Astrocyte of the spinal cord (primary cell): ENCODE measurements around the gene RLBP1.

Experiments used
- DNase-seq: peaks from one replicate; pipeline ENCODE4 v3.0.0; 2011; ENCODE audit warnings: low read depth, low spot score
- H3K4me3 ChIP-seq: 2 replicates; pipeline ENCODE4 v1.5.1; 2011; ENCODE audit warnings: low read depth, mild to moderate bottlenecking, low read length, moderate library complexity
- in situ Hi-C: cut with HindIII; loops from 2 replicates; pipeline ENCODE4 v1.10.0; 2017; ENCODE audit warnings: low sequenced_read_pairs
- TF ChIP-seq, protein P1 (sequence below): IDR thresholded peaks from 2 replicates; pipeline ENCODE4 v1.5.1; 2012; ENCODE audit warnings: low read depth, mild to moderate bottlenecking, low read length, inconsistent platforms

Gene RLBP1

DNA sequence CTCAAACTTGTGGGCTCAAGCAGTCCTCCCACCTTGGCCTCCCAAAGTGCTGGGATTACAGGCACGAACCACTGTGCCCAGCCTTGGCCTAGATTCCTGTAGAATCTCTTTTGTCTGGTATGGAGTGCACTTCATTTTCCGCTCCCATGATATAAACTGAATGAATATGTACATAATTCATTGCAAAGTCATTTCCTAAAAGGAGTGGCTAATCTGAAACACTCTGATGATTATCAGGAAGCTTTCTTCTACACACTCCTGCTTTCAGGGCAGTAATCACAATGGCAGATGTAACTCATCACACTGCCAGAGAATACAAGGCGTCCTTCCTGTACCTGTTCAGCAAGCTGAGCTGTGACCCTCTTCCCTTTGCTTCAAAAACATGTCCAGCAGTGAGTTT is 28.6 kb downstream of the RLBP1 start:
- TF ChIP-seq, protein P1, sequence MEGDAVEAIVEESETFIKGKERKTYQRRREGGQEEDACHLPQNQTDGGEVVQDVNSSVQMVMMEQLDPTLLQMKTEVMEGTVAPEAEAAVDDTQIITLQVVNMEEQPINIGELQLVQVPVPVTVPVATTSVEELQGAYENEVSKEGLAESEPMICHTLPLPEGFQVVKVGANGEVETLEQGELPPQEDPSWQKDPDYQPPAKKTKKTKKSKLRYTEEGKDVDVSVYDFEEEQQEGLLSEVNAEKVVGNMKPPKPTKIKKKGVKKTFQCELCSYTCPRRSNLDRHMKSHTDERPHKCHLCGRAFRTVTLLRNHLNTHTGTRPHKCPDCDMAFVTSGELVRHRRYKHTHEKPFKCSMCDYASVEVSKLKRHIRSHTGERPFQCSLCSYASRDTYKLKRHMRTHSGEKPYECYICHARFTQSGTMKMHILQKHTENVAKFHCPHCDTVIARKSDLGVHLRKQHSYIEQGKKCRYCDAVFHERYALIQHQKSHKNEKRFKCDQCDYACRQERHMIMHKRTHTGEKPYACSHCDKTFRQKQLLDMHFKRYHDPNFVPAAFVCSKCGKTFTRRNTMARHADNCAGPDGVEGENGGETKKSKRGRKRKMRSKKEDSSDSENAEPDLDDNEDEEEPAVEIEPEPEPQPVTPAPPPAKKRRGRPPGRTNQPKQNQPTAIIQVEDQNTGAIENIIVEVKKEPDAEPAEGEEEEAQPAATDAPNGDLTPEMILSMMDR, result no peak

DNA sequence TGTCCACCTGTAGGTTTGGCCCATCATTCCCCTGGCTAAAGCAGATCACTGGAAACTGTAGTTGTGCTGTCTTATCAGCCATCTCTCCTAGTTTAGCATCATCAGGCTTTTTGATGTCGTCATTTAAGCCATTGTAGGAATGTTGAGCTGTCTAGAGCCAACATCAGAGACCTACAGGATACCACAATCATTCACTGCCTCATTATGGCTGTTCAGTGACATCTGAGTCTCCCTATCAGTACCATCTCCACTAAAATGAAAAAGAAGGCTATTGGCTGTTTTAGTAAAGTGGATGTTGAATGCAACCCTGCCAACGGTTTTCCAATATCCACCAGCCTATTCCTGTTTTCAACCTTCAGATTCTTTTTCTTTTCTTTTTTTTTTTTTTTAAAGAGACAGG is 29.2 kb downstream of the RLBP1 start:
- no peak for DNase-seq
- TF ChIP-seq, protein P1, result no peak
- in situ Hi-C loops, result no loop called here
- no peak overlapping the region for H3K4me3 ChIP-seq

More for the DNA sequence above, 28.6 kb downstream of the RLBP1 start:
- in situ Hi-C loops, result no loop called here
- no peak overlapping the region for H3K4me3 ChIP-seq
- no peak for DNase-seq

DNA sequence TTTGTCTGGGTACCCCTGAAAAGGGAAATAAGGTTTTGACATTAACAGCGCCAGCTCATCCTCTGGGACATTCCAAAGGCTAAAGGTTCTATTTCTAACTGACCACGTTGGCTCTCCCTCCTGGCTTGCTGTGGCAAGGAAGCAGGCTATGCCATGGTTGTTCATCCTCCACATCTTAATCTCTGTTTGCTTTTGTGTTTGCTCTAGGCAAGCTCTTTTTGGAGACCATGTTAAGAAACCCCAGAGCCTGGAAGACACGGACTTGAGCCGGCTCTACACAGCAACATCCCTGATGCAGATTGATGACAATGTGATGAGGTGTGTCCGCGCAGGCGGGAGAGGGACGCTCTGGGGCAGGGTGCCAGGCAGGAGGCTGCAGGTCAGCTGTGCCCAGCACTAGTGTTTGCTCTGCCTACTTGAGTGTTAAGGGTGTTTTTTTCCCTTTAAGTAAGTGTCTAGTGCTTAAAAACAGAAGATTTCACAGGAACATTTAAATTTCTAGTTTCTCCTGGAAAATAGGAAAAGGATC is 33.3 kb downstream of the RLBP1 start:
- no peak for DNase-seq
- in situ Hi-C loops, result no loop called here
- H3K4me3 ChIP-seq, result no peak overlapping the region
- TF ChIP-seq, protein P1, result no peak

DNA sequence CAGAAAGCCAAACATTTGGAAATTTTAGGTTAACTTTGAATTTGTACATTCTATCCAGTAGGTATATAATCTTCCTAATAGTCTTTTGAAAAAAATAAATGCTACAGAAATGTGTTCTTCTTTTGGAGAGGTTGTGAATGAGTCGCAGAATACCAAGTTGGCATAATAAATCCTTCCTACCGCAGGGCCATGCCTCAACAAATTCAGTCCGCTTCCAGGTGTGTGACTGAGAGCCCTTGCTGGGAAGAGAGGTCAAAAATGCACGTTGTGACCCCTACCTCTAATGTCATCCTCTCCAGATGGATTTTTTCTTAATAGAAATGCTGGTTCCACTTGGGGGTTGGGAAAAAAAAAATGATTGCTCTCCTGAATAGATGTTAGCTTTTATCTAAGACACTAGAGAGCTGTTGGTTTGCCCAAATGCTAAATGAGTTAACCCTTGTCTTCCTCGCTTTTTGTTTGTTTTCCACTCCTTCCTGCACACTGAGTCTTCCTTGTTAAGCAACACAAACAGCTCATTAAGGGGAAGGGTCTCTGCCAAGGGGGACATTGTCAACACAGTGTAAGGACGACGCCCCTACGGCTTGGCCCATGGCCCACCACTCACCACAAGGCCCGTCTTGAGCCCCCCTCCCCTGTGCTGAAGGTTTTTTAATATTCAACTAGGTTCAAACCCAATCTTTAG is 33.9 kb downstream of the RLBP1 start:
- H3K4me3 ChIP-seq, result no peak overlapping the region
- in situ Hi-C loops, result no loop called here
- TF ChIP-seq, protein P1, result no peak
- no peak for DNase-seq

DNA sequence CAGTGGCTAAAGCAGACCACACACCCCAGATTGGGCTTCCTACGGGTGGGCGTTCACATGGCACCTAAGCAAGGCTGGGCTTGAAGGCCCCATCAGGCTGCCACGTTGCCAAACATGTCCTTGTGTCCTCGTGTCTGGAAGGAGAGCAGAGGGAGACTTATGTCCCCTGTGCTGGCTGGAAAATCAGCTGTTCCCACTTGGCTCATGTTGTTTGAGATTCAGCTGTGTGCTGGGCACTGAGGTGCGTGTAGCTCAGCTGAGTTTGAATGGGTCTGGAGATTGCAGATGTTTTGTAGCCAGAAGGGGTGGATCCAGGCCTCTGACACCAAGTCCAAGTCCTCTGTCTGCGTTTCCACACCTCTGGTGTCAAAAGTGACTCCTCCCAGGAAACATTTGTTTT is 34.6 kb downstream of the RLBP1 start:
- no peak for DNase-seq
- in situ Hi-C loops, result no loop called here
- TF ChIP-seq, protein P1, result no peak
- no peak overlapping the region for H3K4me3 ChIP-seq

DNA sequence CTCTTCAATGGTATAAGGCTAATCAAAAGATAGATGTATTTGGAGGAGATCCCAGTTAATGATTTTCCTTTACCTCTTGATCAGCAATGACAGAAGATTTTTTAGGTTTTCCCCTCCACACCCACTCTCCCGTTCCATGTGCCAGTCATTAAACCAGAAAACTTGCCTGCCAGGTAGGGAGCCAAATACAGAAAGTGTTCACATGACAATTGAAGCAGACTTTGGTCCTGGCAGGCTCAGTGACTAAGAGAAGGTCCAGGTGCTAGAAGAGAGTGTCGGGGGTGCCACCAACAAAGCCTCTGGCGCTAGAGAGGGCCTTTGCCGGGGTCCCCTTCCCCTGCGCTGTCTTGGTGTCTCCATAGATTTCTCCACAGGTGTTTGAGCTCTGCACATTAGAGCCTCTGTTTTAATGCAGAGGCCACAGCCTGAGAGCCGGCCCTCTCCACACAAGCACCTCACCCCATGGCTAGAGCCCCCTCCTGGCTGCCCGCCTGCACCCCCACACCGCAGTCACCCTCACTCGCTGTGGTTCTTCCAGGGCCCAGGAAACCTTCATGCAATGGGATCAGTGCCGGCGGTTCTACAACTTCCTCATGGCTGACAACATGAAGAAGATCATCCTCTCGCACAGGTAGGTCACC is 36.4 kb downstream of the RLBP1 start:
- TF ChIP-seq, protein P1, result no peak
- no peak overlapping the region for H3K4me3 ChIP-seq
- no peak for DNase-seq
- in situ Hi-C loops, result no loop called here
